GM10248 (cell line): Measurements from ENCODE around the gene PCYT1A.

ENCODE experiments used
- CTCF ChIA-PET: fragments of 300-600 bp; sonication (Branson Sonifier 250); formaldehyde crosslinking; extraction: SDS; loops from one replicate; lab custom pipeline; 2021; ENCODE audit warnings: antibody characterized with exemption; lab: Yijun Ruan, JAX
- POLR2A ChIA-PET: fragments of 350-650 bp; sonication (Branson Sonifier 250); formaldehyde crosslinking; extraction: SDS; loops from one replicate; lab custom pipeline; 2020; ENCODE audit warnings: antibody characterized with exemption; lab: Yijun Ruan, JAX
- DNase-seq: peaks from one replicate; pipeline ENCODE4 v3.0.0; 2012; ENCODE audit errors: extremely low spot score
- CTCF ChIP-seq: IDR thresholded peaks from 2 replicates; pipeline ENCODE4 v1.5.1; 2012; ENCODE audit warnings: mild to moderate bottlenecking, low read depth; ENCODE audit errors: extremely low read depth, missing control alignments, control extremely low read depth

PCYT1A gene

GRCh38 chr3:196287440-196288140, at the start of gene PCYT1A:
Gene PCYT1A, minus strand, starts transcription at chr3:196287726. Its CDS starts 17,195 bp downstream, at chr3:196270531.
- CTCF ChIA-PET, result no interaction called here
- POLR2A ChIA-PET, result interaction anchor here (0.7 kb wide), 1 partner anchor 206 kb away, joined by 3 read pairs; no protein-coding TSS in a partner anchor
- peak; percentile 91 for DNase-seq
- TF ChIP-seq CTCF, result no peak

DNA sequence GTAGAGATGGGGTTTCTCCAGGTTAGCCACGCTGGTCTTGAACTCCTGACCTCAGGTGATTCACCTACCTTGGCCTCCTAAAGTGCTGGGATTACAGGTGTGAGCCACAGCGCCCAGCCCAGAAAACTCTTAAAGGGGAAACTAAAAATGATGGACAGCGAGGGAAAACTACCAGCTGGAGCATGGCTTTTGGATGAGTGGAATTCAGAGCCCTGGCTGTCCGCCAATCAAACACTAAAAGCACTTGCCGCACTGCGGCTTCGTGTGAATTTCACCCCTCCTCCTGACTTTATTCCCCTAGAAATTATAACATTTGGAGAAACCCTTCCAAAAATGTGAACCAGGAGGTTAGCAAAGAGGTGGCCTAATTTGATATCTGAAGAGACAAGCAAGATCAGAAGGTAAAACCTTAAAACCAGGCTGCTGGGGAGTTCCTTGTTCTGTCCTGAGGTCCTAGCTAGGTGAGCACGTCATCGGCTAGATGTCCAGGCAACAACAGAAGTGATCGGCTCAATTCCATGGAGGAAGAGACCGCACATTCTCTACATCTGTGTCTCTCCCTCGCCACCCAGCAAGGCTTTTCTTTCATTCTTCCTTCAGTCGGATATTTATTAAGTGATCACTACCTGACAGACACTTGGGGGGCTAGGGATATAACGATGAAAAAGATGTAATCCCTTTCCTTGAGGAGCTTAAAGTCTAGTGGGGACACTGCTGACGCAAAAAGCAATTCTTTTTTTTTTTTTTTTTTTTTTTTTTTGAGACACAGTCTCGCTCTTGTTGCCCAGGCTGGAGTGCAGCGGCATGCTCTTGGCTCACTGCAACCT, 49.0 kb upstream of the PCYT1A start:
- POLR2A ChIA-PET, result no interaction called here

GRCh38 chr3:196335503-196335948, 48.0 kb upstream of the PCYT1A start:
- TF ChIP-seq CTCF, result no peak
- ChIA-PET CTCF (interaction anchor here (1.0 kb wide), 1 partner anchor 82 kb away, joined by 3 read pairs; no protein-coding TSS in a partner anchor), POLR2A (no interaction called here)

More for the DNA sequence above, 49.0 kb upstream of the PCYT1A start:
- no peak for DNase-seq
- CTCF ChIA-PET, result interaction anchor here (1.0 to 1.6 kb wide), 2 partner anchors 83 kb away, joined by 3 read pairs; no protein-coding TSS in a partner anchor
- no peak for TF ChIP-seq CTCF

DNA sequence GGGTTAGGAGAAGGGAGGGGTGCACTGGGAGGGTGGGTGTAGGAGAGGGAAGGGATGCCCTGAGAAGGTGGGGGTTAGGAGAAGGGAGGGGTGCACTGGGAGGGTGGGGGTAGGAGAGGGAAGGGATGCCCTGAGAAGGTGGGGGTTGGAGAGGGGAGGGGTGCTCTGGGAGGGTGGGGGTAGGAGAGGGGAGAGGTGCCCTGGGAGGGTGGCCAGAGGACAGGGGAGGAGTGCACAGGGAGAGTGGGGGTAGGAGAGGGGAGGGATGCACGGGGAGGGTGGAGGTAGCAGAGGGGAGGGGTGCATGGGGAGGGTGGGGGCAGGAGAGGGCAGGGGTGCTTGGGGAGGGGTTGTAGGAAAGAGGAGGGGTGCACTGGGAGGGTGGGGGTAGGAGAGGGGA, 47.5 kb upstream of the PCYT1A start:
- TF ChIP-seq CTCF, result no peak
- CTCF ChIA-PET, result no interaction called here
- DNase-seq, result no peak
- POLR2A ChIA-PET, result no interaction called here

More at GRCh38 chr3:196335503-196335948, 48.0 kb upstream of the PCYT1A start:
- DNase-seq, result no peak

DNA sequence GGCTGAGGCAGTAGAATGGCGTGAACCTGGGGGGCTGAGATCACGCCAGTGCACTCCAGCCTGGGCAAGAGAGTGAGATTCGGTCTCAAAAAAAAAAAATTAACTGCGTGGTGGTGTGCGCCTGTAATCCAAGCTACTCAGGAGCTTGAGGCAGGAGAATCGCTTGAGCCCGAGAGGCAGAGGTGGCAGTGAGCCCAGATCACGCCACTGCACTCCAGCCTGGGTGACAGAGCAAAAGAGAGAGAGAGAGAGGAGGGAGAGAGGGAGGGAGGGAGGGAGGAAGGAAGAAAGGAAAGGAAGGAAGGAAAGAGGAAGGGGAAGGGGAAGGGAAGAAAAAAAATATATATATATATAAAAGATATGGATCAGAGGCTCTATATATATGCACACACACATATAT, 44.6 kb upstream of the PCYT1A start:
- ChIA-PET CTCF (no interaction called here), POLR2A (interaction anchor here (0.6 kb wide), 1 partner anchor 15 kb away, joined by 4 read pairs; no protein-coding TSS in a partner anchor)
- DNase-seq, result no peak
- no peak for TF ChIP-seq CTCF

DNA sequence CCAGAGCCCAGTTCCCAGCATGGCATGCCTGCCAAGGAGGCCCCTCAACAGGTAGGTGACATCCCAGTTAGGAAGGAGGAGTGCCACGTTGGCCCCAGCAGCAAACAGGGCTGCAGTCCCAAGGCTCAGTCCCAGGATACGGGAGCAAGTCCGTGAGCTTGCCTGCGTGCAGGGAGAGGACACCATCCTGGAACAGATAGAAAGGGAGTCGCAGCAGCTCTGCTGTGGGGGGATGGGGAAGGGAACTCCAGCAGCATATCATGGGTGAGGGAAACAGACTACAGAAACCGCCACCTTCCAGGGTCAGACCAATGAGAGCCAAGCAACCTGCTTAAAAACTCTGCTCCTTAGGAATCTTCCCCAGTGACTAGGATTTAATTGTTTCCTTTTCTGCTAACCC, 39.9 kb upstream of the PCYT1A start:
- DNase-seq, result no peak
- CTCF ChIA-PET, result interaction anchor here (0.9 kb wide), 1 partner anchor 74 kb away, joined by 3 read pairs; no protein-coding TSS in a partner anchor
- no peak for TF ChIP-seq CTCF
- POLR2A ChIA-PET, result no interaction called here
